Measurements from ENCODE around the gene ATP23. TPM values are rescaled to one million over a fixed set of nuclear protein-coding genes. Genes with fewer than 3 reads are reported as not detected.

ATP23 gene
- total RNA-seq, 1 donor from 2014 or later, result 7.3 TPM

DNA sequence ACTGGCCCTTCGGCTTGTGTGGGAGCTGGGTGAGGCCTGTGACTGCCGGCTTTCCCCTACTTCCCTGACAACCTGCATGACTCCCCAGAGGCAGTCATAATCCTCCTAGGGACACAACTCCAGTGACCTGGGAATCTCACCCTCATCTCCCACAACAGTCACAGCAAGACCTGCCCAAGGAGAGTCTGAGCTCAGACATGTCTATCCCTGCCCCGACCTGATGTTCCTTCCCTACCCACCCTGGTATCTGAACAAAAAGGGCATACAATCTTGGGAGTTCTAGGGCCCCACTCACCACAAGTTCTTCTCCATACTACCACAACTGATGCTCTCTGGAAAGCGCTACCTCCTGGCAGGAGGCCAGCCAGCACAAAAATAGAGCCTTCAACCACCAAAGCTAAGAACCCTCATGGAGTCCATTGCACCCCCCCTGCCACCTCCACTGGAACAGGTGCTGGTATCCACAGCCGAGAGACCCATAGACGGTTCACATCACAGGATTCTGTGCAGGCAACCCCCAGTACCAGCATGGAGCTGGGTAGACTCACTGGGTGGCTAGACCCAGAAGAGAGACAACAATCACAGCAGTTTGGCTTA lies 16.8 kb downstream of the ATP23 start:
- no peak overlapping the region for H3K4me3 Mint-ChIP-seq
- H3K4me1 Mint-ChIP-seq (ENCODE audit: low read depth), result no peaks in the 10 kb centered on the region
- DNase-seq (ENCODE audit: low spot score), result no peak
- peaks cover 38% of the 10 kb centered on the region for H3K36me3 Mint-ChIP-seq (ENCODE audit: low read depth)
- no peak overlapping the region for H3K27ac Mint-ChIP-seq
- intact Hi-C loops (cut with micrococcal nuclease), result no loop called here
- no peaks in the 10 kb centered on the region for H3K27me3 Mint-ChIP-seq (ENCODE audit: insufficient read depth)
- peaks cover 25% of the 10 kb centered on the region for H3K9me3 Mint-ChIP-seq

DNA sequence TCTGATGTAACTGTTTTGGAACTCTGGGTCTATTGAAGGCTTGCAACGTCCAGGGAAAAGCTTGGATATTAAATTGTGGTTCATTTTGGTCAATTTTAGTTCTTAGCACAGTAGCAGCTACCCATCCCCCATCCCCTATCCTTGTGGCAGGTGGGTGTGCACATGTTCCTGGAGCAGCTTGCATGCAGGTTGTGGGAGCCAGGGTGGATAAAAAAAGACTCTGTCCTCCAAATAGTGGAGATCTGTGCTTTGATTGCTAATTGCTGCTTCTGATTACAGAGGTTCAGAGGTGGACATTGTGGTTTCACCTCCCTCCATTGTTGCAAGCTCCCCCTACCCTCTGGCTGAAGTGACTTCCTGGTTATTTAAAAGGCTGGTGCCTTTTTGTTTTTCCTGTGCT lies 23.1 kb downstream of the ATP23 start:
- Mint-ChIP-seq H3K27me3 (ENCODE audit: insufficient read depth) (peaks cover 5% of the 10 kb centered on the region), H3K36me3 (ENCODE audit: low read depth) (no peaks in the 10 kb centered on the region), H3K4me1 (ENCODE audit: low read depth) (peaks cover 8% of the 10 kb centered on the region), H3K9me3 (peaks cover 29% of the 10 kb centered on the region), H3K27ac (no peak overlapping the region), H3K4me3 (no peak overlapping the region)
- no peak for DNase-seq (ENCODE audit: low spot score)
- intact Hi-C loops (cut with micrococcal nuclease), result no loop called here

GRCh38 chr12:57965766-57966165 lies 24.4 kb downstream of the ATP23 start:
- DNase-seq (ENCODE audit: low spot score), result no peak
- no peak overlapping the region for H3K4me3 Mint-ChIP-seq
- H3K36me3 Mint-ChIP-seq (ENCODE audit: low read depth), result no peaks in the 10 kb centered on the region
- H3K27ac Mint-ChIP-seq, result no peak overlapping the region
- peaks cover 5% of the 10 kb centered on the region for H3K27me3 Mint-ChIP-seq (ENCODE audit: insufficient read depth)
- H3K9me3 Mint-ChIP-seq, result peaks cover 23% of the 10 kb centered on the region
- intact Hi-C loops (cut with micrococcal nuclease), result no loop called here
- peaks cover 8% of the 10 kb centered on the region for H3K4me1 Mint-ChIP-seq (ENCODE audit: low read depth)

DNA sequence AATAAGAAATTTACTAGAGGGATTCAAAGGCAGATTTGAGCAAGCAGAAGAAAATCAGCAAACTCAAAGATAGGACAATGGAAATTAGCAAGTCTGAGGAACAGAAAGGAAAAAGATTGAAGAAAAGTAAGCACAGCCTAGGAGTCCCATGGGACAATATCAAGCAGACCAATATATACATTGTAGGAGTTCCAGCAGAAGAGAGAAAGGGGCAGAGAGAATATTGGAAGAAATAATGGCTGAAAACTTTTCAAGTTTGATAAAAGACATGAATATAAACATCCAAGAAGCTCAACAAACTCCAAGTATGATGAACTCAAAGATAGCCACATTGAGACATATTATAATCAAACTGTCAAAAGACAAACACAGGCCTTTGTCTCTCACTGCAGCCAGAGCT lies 25.2 kb downstream of the ATP23 start:
- no peak overlapping the region for H3K4me3 Mint-ChIP-seq
- no peak for DNase-seq (ENCODE audit: low spot score)
- H3K9me3 Mint-ChIP-seq, result peaks cover 18% of the 10 kb centered on the region
- intact Hi-C loops (cut with micrococcal nuclease), result no loop called here
- H3K36me3 Mint-ChIP-seq (ENCODE audit: low read depth), result no peaks in the 10 kb centered on the region
- no peak overlapping the region for H3K27ac Mint-ChIP-seq
- peaks cover 5% of the 10 kb centered on the region for H3K27me3 Mint-ChIP-seq (ENCODE audit: insufficient read depth)
- H3K4me1 Mint-ChIP-seq (ENCODE audit: low read depth), result peaks cover 8% of the 10 kb centered on the region

- no peak for DNase-seq (ENCODE audit: low spot score)
- Mint-ChIP-seq H3K9me3 (no peaks in the 10 kb centered on the region), H3K36me3 (ENCODE audit: low read depth) (no peaks in the 10 kb centered on the region), H3K27ac (no peak overlapping the region), H3K4me1 (ENCODE audit: low read depth) (no peaks in the 10 kb centered on the region), H3K4me3 (no peak overlapping the region), H3K27me3 (ENCODE audit: insufficient read depth) (peaks cover 2% of the 10 kb centered on the region)
- intact Hi-C loops (cut with micrococcal nuclease), result no loop called here
These were observed 41.9 kb downstream of the ATP23 start for GRCh38 chr12:57983146-57983857.

DNA sequence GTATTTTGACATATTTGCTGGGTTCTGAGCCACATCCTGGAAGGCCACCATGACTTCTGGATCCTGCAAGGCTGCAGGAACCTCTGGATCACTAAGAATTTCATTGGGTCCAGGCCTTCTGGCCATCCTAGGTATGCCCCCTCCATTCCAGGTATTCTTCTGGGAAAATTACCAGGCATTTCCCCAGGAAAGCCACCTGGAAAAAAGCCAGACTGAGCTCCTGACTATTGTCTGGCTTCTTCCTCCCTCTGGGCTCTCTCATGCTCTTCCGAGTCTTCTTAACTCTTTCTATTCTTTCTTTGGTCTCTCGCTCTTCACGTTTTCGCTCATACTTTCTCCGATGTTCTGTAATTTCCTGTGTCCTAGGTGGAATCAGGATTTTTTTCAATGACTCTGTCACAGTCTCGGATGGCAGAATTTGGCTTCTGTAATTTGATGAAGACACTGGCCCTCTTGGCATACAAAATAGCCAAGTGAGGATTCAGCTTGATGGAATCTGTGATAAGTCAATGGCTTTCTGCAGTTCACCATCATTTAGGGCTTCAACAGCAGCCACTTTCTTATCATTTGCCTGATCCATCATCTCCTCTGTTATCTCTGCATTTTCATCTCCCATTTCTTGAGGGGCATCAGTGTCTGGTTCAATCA lies 42.6 kb downstream of the ATP23 start:
- intact Hi-C loops (cut with micrococcal nuclease), result no loop called here

GRCh38 chr12:57984629-57985151 lies 43.3 kb downstream of the ATP23 start:
- intact Hi-C loops (cut with micrococcal nuclease), result no loop called here
- no peaks in the 10 kb centered on the region for H3K36me3 Mint-ChIP-seq (ENCODE audit: low read depth)
- no peak overlapping the region for H3K27ac Mint-ChIP-seq
- no peak overlapping the region for H3K4me3 Mint-ChIP-seq
- no peaks in the 10 kb centered on the region for H3K9me3 Mint-ChIP-seq
- H3K27me3 Mint-ChIP-seq (ENCODE audit: insufficient read depth), result peaks cover 2% of the 10 kb centered on the region
- no peak for DNase-seq (ENCODE audit: low spot score)
- H3K4me1 Mint-ChIP-seq (ENCODE audit: low read depth), result no peaks in the 10 kb centered on the region

More for the DNA sequence above, 42.6 kb downstream of the ATP23 start:
- Mint-ChIP-seq H3K27ac (no peak overlapping the region), H3K4me1 (ENCODE audit: low read depth) (no peaks in the 10 kb centered on the region), H3K9me3 (no peaks in the 10 kb centered on the region), H3K4me3 (no peak overlapping the region), H3K27me3 (ENCODE audit: insufficient read depth) (peaks cover 2% of the 10 kb centered on the region), H3K36me3 (ENCODE audit: low read depth) (no peaks in the 10 kb centered on the region)
- DNase-seq (ENCODE audit: low spot score), result no peak

DNA sequence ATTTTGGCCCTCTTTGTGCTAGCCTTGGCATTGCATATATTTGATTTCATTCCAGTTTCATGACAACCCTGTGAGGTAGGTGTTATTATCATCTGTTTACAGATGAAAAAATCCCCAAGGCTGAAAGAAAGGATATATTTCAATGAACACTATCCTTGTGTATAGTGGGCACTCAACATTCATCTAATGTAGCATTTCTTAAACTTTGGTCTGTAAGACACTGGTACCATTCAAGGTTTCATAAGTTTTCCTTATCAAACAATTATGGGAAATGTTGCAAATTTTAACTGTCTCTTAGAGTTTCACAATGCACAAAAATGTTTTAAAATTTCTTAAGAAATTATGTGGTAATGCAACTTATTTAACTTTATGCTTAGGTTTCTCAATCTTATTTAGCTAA lies 44.3 kb downstream of the ATP23 start:
- Mint-ChIP-seq H3K4me1 (ENCODE audit: low read depth) (no peaks in the 10 kb centered on the region), H3K27ac (no peak overlapping the region), H3K4me3 (no peak overlapping the region), H3K36me3 (ENCODE audit: low read depth) (no peaks in the 10 kb centered on the region), H3K9me3 (no peaks in the 10 kb centered on the region), H3K27me3 (ENCODE audit: insufficient read depth) (peaks cover 2% of the 10 kb centered on the region)
- DNase-seq (ENCODE audit: low spot score), result no peak
- intact Hi-C loops (cut with micrococcal nuclease), result no loop called here

DNA sequence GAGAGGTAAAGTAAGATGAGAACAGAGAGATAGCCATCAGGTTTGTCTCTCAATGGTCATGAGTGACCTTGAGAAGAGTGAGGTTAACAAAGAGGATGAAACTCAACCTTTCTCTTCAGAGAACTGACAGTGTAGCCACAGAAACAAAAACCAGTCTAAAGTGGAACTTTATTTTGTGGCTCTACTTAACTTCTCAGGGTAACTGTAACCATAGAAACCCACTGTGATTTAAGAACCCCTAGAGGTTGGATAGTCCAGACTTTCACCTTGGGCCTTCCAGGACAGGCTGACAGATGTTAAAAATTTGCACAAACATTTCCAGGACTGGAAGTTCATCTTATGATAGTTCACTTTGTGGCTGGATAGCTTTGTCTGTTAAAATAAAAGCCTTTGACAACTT lies 48.5 kb downstream of the ATP23 start:
- H3K4me1 Mint-ChIP-seq (ENCODE audit: low read depth), result no peaks in the 10 kb centered on the region
- DNase-seq (ENCODE audit: low spot score), result no peak
- H3K27ac Mint-ChIP-seq, result no peak overlapping the region
- peaks cover 9% of the 10 kb centered on the region for H3K9me3 Mint-ChIP-seq
- intact Hi-C loops (cut with micrococcal nuclease), result no loop called here
- no peak overlapping the region for H3K4me3 Mint-ChIP-seq
- no peaks in the 10 kb centered on the region for H3K27me3 Mint-ChIP-seq (ENCODE audit: insufficient read depth)
- no peaks in the 10 kb centered on the region for H3K36me3 Mint-ChIP-seq (ENCODE audit: low read depth)

DNA sequence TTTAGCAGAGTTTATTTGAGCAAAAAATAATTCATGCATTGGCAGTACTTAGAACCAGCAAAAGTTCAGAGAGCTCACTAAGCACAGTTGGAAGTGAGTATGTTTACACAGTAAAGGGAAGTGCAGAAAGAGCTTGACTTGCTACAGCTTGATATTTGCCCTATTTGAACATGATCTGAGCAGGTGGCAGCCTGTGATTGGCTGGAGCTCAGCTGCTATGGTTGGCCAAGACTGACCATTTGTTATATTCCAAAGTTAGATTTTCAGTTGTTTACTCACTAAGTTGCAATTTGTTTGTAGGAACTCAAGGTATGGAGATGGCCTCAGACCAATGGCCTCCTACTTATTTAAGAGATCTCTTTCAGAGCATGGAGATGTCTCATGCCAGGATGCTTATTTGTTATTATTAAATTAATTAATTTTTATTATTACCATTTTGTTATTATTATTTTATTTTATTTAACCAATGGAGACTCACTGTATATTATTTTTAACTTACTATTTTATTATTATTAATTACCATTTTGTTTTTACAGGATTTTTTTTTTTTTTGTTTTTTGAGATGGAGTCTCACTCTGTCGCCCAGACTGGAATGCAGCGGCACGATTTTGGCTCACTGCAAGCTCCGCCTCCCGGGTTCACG lies 49.0 kb downstream of the ATP23 start:
- peaks cover 9% of the 10 kb centered on the region for H3K9me3 Mint-ChIP-seq
- no peaks in the 10 kb centered on the region for H3K36me3 Mint-ChIP-seq (ENCODE audit: low read depth)

GRCh38 chr12:57992001-57992400 lies 50.6 kb downstream of the ATP23 start:
- intact Hi-C loops (cut with micrococcal nuclease), result no loop called here
- no peak for DNase-seq (ENCODE audit: low spot score)
- Mint-ChIP-seq H3K4me3 (no peak overlapping the region), H3K9me3 (peaks cover 18% of the 10 kb centered on the region), H3K27me3 (ENCODE audit: insufficient read depth) (no peaks in the 10 kb centered on the region), H3K4me1 (ENCODE audit: low read depth) (no peaks in the 10 kb centered on the region), H3K27ac (no peak overlapping the region), H3K36me3 (ENCODE audit: low read depth) (no peaks in the 10 kb centered on the region)

More for the DNA sequence above, 49.0 kb downstream of the ATP23 start:
- intact Hi-C loops (cut with micrococcal nuclease), result no loop called here
- H3K4me3 Mint-ChIP-seq, result no peak overlapping the region
- no peaks in the 10 kb centered on the region for H3K27me3 Mint-ChIP-seq (ENCODE audit: insufficient read depth)
- no peaks in the 10 kb centered on the region for H3K4me1 Mint-ChIP-seq (ENCODE audit: low read depth)
- H3K27ac Mint-ChIP-seq, result no peak overlapping the region
- no peak for DNase-seq (ENCODE audit: low spot score)

DNA sequence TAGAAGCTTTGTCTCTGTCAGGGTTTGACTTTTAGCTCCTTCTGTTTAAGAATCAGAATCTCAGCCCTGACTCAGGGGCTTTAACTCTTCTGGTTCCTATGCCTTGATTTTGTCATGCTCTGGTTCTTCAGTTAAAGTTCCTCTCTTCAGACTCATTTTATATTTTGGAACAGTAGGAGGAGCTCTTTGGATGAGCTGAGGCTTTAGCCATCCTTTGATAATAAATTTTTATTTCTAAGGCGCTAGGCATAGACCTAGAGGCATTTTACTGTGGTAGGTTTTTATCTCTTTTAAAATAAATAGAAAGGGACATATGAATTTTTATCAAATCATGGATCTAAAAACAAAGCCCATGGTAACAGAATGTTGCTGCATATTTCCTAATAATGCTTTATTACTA lies 51.7 kb downstream of the ATP23 start:
- intact Hi-C loops (cut with micrococcal nuclease), result no loop called here
- Mint-ChIP-seq H3K9me3 (peaks cover 18% of the 10 kb centered on the region), H3K27me3 (ENCODE audit: insufficient read depth) (no peaks in the 10 kb centered on the region), H3K4me1 (ENCODE audit: low read depth) (no peaks in the 10 kb centered on the region), H3K36me3 (ENCODE audit: low read depth) (no peaks in the 10 kb centered on the region), H3K27ac (no peak overlapping the region), H3K4me3 (no peak overlapping the region)
- no peak for DNase-seq (ENCODE audit: low spot score)

GRCh38 chr12:57993834-57994233 lies 52.5 kb downstream of the ATP23 start:
- Mint-ChIP-seq H3K27me3 (ENCODE audit: insufficient read depth) (no peaks in the 10 kb centered on the region), H3K36me3 (ENCODE audit: low read depth) (no peaks in the 10 kb centered on the region), H3K4me1 (ENCODE audit: low read depth) (no peaks in the 10 kb centered on the region), H3K27ac (no peak overlapping the region), H3K9me3 (peaks cover 18% of the 10 kb centered on the region), H3K4me3 (no peak overlapping the region)
- intact Hi-C loops (cut with micrococcal nuclease), result no loop called here
- no peak for DNase-seq (ENCODE audit: low spot score)

Measured in activated T-helper 1 cell treated with anti-CD3 and anti-CD28 coated beads, Interleukin-12 subunit alpha, Interleukin-12 subunit beta, Interleukin-2, Interleukin-4 antibody, amounts not matched to agents 30 ng/mL and 10 ng/mL and 1 ng/mL, durations not matched to agents 14 hours and 24 hours and 36 hours (primary cell).